Body of pancreas (tissue), 4 donors: ENCODE measurements around the gene NRIP3. TPM values are rescaled to one million over a fixed set of nuclear protein-coding genes. Genes with fewer than 3 reads are reported as not detected.
"Not testable (repeated sequence)": the region's sequence is repeated elsewhere in the genome, so short reads cannot be mapped to it uniquely, and the experiment has no call there.

Experiments used
- ATAC-seq: fragments of 150-250 bp; one replicate; pipeline ENCODE4 v1.9.1; 2016
- DNase-seq, 4 donors: peaks; one replicate each; pipeline ENCODE4 v3.0.0-alpha.2; 2019
- H3K27ac ChIP-seq, 4 donors: fragments of 200-600 bp; sonication (generic); 1 replicate in 3 of 4; 2 replicates in 1 of 4; pipeline versions ENCODE4 v1.5.1 to v1.6.1; 2016 to 2019; ENCODE audit warnings: mild to moderate bottlenecking in 1 of 4, mixed read lengths in 1 of 4, moderate library complexity in 1 of 4
- H3K27me3 ChIP-seq, 2 donors: fragments of 200-600 bp; sonication (generic); one replicate each; pipeline ENCODE4 v1.6.0; 2016; ENCODE audit warnings: mild to moderate bottlenecking in 1 of 2
- H3K36me3 ChIP-seq, 2 donors: fragments of 200-600 bp; sonication (generic); replicated peaks in 1 of 2; 2 replicates each; pipeline ENCODE4 v1.5.1; 2016; ENCODE audit warnings: low read depth in 2 of 2; ENCODE audit not compliant: insufficient read depth in 1 of 2
- H3K4me1 ChIP-seq: fragments of 200-600 bp; sonication (generic); one replicate; pipeline ENCODE4 v1.6.0; 2016
- H3K4me3 ChIP-seq, 2 donors: fragments of 200-600 bp; sonication (generic); 1 replicate in 1 of 2; 2 replicates in 1 of 2; pipeline ENCODE4 v1.5.1; 2016 to 2019
- H3K9me3 ChIP-seq, 3 donors: fragments of 200-600 bp; sonication (generic); 1 replicate in 2 of 3; 2 replicates in 1 of 3; pipeline ENCODE4 v1.5.1; 2016
- CTCF ChIP-seq, 7 experiments: fragments of 450-650 bp in 4 of 7; fragments of 200-600 bp in 3 of 7; sonication (generic) in 3 of 7; IDR thresholded peaks; one replicate each; pipeline ENCODE4 v1.5.1; 2016 to 2019; ENCODE audit warnings: antibody characterized with exemption in 7 of 7
- POLR2A ChIP-seq, 3 donors: fragments of 450-650 bp; IDR thresholded peaks; one replicate each; pipeline ENCODE4 v1.6.1; 2016; ENCODE audit warnings: antibody characterized with exemption in 3 of 3, mild to moderate bottlenecking in 2 of 3
- WGBS, 2 donors: methylation state at CpG; one replicate each; pipeline ENCODE4 v1.1.5; 2017; 5-methylcytosine and 5-hydroxymethylcytosine counted together
- intact Hi-C: fragments of 100-400 bp; cut with DNase I; formaldehyde crosslinking; loops from one replicate; pipeline ENCODE4 v1.15.1; 2023
- total RNA-seq, 2 donors: library from RNA; depleted of rRNA; stranded (reverse); fragments of >200 nt; gene quantifications; one replicate each; pipeline ENCODE4 v1.1.0, GENCODE V29; 2016

The NRIP3 gene
- total RNA-seq, 2 donors from 2014 or later = 2.1 TPM; not detected in 1

- no peak overlapping the region for H3K4me3 ChIP-seq
- H3K27ac ChIP-seq = no peak overlapping the region
- ATAC-seq (no peak), DNase-seq (no peak)
- intact Hi-C loops = loop anchor here (5.0 to 10.0 kb wide), 2 partner anchors 127 to 490 kb away; no protein-coding TSS in a partner anchor
- no peaks in the 10 kb centered on the region for H3K9me3 ChIP-seq
- peaks cover 5% of the 10 kb centered on the region for H3K4me1 ChIP-seq
- no peaks in the 10 kb centered on the region for H3K27me3 ChIP-seq
- TF ChIP-seq POLR2A (IDR thresholded peaks at IDR 0.05) = no peak
- no peak for TF ChIP-seq CTCF (IDR thresholded peaks at IDR 0.05)
- 85 to 92% methylated on average over 3 of the region's 3 CpGs for WGBS, 2 donors
- H3K36me3 ChIP-seq = no peaks in the 10 kb centered on the region
Observed at GRCh38 chr11:9014826-9015225, 11.0 kb upstream of the NRIP3 start.

- peaks cover 5% of the 10 kb centered on the region for H3K4me1 ChIP-seq
- TF ChIP-seq CTCF (IDR thresholded peaks at IDR 0.05) = no peak
- no peaks in the 10 kb centered on the region for H3K36me3 ChIP-seq
- no peak for DNase-seq
- intact Hi-C loops = loop anchor here (10.0 kb wide), 1 partner anchor 491 kb away; no protein-coding TSS in a partner anchor
- 83 to 84% methylated on average over 4 of the region's 4 CpGs for WGBS, 2 donors
- H3K27me3 ChIP-seq = no peaks in the 10 kb centered on the region
- ATAC-seq = no peak
- no peaks in the 10 kb centered on the region for H3K9me3 ChIP-seq
- no peak overlapping the region for H3K27ac ChIP-seq
- no peak overlapping the region for H3K4me3 ChIP-seq
Observed at GRCh38 chr11:9013373-9013772, 9.6 kb upstream of the NRIP3 start.

- H3K36me3 ChIP-seq, H3K9me3 ChIP-seq, H3K4me1 ChIP-seq, intact Hi-C loops, H3K27me3 ChIP-seq, DNase-seq, H3K4me3 ChIP-seq, H3K27ac ChIP-seq, ATAC-seq: not testable (repeated sequence)
- WGBS, 2 donors = 58 to 76% methylated on average over 1 of the region's 1 CpG
Observed at GRCh38 chr11:9009538-9009937, 5.7 kb upstream of the NRIP3 start.

GRCh38 chr11:9008661-9009060, 4.9 kb upstream of the NRIP3 start:
- no peak for ATAC-seq
- peaks cover 8% of the 10 kb centered on the region for H3K4me1 ChIP-seq
- H3K4me3 ChIP-seq = no peak overlapping the region
- H3K27ac ChIP-seq = no peak overlapping the region
- DNase-seq = no peak
- TF ChIP-seq POLR2A (IDR thresholded peaks at IDR 0.05) (no peak), CTCF (IDR thresholded peaks at IDR 0.05) (no peak)
- no peaks in the 10 kb centered on the region for H3K36me3 ChIP-seq
- WGBS, 2 donors = 67 to 88% methylated on average over 1 of the region's 1 CpG
- intact Hi-C loops = no loop called here
- no peaks in the 10 kb centered on the region for H3K27me3 ChIP-seq
- H3K9me3 ChIP-seq = no peaks in the 10 kb centered on the region

- intact Hi-C loops = no loop called here
- Histone ChIP-seq H3K4me3 (no peak overlapping the region), H3K27me3 (peaks cover 0 to 2% of the 10 kb centered on the region in 2 donors), H3K36me3 (no peaks in the 10 kb centered on the region), H3K4me1 (peaks cover 14% of the 10 kb centered on the region), H3K27ac (no peak overlapping the region), H3K9me3 (no peaks in the 10 kb centered on the region)
- DNase-seq = no peak
- no peak for TF ChIP-seq CTCF (IDR thresholded peaks at IDR 0.05)
- no peak for TF ChIP-seq POLR2A (IDR thresholded peaks at IDR 0.05)
- 54 to 62% methylated on average over 3 of the region's 3 CpGs for WGBS, 2 donors
- ATAC-seq = no peak
Observed at GRCh38 chr11:9008011-9008550, 4.3 kb upstream of the NRIP3 start.
